Caki2 (cell line): Measurements from ENCODE around the gene LRRC34. TPM values are rescaled to one million over a fixed set of nuclear protein-coding genes. Genes with fewer than 3 reads are reported as not detected.

ENCODE experiments used
- total RNA-seq: library from RNA; depleted of rRNA; stranded (reverse); fragments of >200 nt; shearing (Covaris generic); gene quantifications from 2 replicates; pipeline ENCODE4 v1.2.3, GENCODE V29; 2014; ENCODE audit warnings: low replicate concordance; rRNA removed

Gene LRRC34
- total RNA-seq, 1 experiment from 2014 or later: 13.2 TPM

Other genes with a start within 250 kb of the LRRC34 start
- 1.1 and 3.6 TPM in 2 replicates for gene MECOM, start 149.2 kb downstream of the LRRC34 start, total RNA-seq
- 158 and 246 TPM in 2 replicates for gene TERC, start 47.8 kb downstream of the LRRC34 start, total RNA-seq
- gene ACTRT3, start 43.3 kb downstream of the LRRC34 start, total RNA-seq: 0.34 and 0.81 TPM in 2 replicates
- gene MYNN, start 39.5 kb downstream of the LRRC34 start, total RNA-seq: 17.0 and 17.8 TPM in 2 replicates
- not detected in 2 replicates for gene LRRIQ4, start within 50 bp of the LRRC34 start, total RNA-seq
- gene LRRC31, start 57.0 kb upstream of the LRRC34 start, total RNA-seq: 0.47 and 0.98 TPM in 2 replicates
- gene SAMD7, start 98.7 kb upstream of the LRRC34 start, total RNA-seq: not detected in 2 replicates
- 10.3 and 16.8 TPM in 2 replicates for gene SEC62, start 153.9 kb upstream of the LRRC34 start, total RNA-seq
- gene GPR160, start 225.1 kb upstream of the LRRC34 start, total RNA-seq: 66.6 and 105 TPM in 2 replicates